ENCODE data around the gene MED31. TPM values are rescaled to one million over a fixed set of nuclear protein-coding genes. Genes with fewer than 3 reads are reported as not detected.

Gene MED31
- total and polyA plus RNA-seq, 2 of the 13 experiments (the other 11 are each of a cell fraction or from before 2014, with no cell fraction given), result 19.0 to 20.9 TPM

DNA sequence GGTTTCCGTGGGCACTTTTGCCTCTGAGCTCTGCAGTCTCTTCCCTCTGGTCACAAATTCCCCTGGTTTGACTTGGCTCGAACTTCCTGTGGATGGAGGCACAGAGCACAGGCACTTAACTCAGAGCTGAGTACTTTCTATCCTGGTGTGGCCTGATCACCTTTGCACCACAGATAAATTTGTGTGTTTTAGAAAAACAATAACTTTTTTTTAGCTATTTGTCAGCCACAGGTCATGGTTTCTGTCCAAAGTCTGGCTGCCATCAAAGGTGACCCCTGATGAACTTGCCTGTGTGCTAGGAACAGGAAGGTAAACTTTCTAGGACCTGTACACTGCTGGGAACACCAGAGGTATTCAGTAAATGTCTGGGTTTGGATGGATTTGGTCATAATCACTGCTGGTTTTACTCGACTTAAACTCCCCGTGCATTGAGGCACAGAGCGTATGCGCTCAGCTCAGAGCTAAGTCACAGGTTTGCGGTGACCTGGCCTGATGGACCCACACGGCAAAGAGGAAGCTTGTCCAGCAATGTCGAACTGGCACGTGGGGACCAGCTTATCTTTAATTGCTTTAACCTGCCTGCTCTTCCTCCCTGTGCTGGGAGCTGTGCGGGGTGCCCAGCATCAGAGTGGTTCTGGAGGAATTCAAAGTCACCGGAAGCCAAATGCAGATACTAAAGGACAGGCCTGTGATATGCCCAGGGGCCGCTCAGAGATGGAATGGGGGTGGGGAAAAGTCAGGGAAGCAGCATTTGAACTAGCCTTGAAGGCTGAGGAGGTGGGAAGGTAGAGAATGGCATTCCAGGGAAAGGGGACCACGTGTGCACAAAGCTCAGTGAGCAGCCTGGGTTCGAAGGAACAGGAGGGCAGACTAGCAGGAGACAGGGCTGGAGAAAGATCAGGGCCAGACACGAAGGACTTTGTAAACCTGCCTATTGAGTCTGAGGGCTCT lies 48.9 kb upstream of the MED31 start (continued):
- TF ChIP-seq ZNF281 (CRISPR knock-in tag; IDR thresholded peaks at IDR 0.05; ENCODE audit: borderline replicate concordance), result peak; percentile 78; the same call in 1 of the 2 replicates
- TF ChIP-seq PBX2 (CRISPR knock-in tag; IDR thresholded peaks at IDR 0.05), result no peak
- peak; percentile 95 for TF ChIP-seq NR2C2 (CRISPR knock-in tag; IDR thresholded peaks at IDR 0.05; ENCODE audit: borderline replicate concordance)
- TF ChIP-seq SRF (IDR thresholded peaks at IDR 0.05; ENCODE audit: low read depth, low read length), result no peak
- TF ChIP-seq, protein P1, sequence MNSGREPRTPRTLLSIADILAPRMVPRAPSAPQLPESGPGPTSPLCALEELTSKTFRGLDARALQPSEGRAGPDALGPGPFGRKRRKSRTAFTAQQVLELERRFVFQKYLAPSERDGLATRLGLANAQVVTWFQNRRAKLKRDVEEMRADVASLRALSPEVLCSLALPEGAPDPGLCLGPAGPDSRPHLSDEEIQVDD (CRISPR knock-in tag; IDR thresholded peaks at IDR 0.05; ENCODE audit: borderline replicate concordance), result no peak
- TF ChIP-seq ZNF816 (CRISPR knock-in tag; IDR thresholded peaks at IDR 0.05; ENCODE audit: borderline replicate concordance), result peak; percentile 69; the same call in 1 of the 2 replicates
- TF ChIP-seq NAIF1 (CRISPR knock-in tag; IDR thresholded peaks at IDR 0.05; ENCODE audit: borderline replicate concordance), result no peak; the same call in 1 of the 2 replicates
- TF ChIP-seq, protein P2, sequence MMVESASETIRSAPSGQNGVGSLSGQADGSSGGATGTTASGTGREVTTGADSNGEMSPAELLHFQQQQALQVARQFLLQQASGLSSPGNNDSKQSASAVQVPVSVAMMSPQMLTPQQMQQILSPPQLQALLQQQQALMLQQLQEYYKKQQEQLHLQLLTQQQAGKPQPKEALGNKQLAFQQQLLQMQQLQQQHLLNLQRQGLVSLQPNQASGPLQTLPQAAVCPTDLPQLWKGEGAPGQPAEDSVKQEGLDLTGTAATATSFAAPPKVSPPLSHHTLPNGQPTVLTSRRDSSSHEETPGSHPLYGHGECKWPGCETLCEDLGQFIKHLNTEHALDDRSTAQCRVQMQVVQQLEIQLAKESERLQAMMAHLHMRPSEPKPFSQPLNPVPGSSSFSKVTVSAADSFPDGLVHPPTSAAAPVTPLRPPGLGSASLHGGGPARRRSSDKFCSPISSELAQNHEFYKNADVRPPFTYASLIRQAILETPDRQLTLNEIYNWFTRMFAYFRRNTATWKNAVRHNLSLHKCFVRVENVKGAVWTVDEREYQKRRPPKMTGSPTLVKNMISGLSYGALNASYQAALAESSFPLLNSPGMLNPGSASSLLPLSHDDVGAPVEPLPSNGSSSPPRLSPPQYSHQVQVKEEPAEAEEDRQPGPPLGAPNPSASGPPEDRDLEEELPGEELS (CRISPR knock-in tag; IDR thresholded peaks at IDR 0.05), result peak; percentile 95
- TF ChIP-seq MYPOP (CRISPR knock-in tag; IDR thresholded peaks at IDR 0.05), result peak; percentile 80
- TF ChIP-seq PAF1 (CRISPR knock-in tag; IDR thresholded peaks at IDR 0.05), result no peak
- TF ChIP-seq, protein P3, sequence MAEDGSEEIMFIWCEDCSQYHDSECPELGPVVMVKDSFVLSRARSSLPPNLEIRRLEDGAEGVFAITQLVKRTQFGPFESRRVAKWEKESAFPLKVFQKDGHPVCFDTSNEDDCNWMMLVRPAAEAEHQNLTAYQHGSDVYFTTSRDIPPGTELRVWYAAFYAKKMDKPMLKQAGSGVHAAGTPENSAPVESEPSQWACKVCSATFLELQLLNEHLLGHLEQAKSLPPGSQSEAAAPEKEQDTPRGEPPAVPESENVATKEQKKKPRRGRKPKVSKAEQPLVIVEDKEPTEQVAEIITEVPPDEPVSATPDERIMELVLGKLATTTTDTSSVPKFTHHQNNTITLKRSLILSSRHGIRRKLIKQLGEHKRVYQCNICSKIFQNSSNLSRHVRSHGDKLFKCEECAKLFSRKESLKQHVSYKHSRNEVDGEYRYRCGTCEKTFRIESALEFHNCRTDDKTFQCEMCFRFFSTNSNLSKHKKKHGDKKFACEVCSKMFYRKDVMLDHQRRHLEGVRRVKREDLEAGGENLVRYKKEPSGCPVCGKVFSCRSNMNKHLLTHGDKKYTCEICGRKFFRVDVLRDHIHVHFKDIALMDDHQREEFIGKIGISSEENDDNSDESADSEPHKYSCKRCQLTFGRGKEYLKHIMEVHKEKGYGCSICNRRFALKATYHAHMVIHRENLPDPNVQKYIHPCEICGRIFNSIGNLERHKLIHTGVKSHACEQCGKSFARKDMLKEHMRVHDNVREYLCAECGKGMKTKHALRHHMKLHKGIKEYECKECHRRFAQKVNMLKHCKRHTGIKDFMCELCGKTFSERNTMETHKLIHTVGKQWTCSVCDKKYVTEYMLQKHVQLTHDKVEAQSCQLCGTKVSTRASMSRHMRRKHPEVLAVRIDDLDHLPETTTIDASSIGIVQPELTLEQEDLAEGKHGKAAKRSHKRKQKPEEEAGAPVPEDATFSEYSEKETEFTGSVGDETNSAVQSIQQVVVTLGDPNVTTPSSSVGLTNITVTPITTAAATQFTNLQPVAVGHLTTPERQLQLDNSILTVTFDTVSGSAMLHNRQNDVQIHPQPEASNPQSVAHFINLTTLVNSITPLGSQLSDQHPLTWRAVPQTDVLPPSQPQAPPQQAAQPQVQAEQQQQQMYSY (CRISPR knock-in tag; IDR thresholded peaks at IDR 0.05), result 0 out of 2 replicates have a peak, but pooled peaks have one; percentile 43
- TF ChIP-seq KDM4B (CRISPR knock-in tag; IDR thresholded peaks at IDR 0.05), result 0 out of 2 replicates have a peak, but pooled peaks have one; percentile 41
- TF ChIP-seq THAP11 (CRISPR knock-in tag; IDR thresholded peaks at IDR 0.05), result peak; percentile 64; the same call in 1 of the 2 replicates
- no peak for TF ChIP-seq ZNF780A (CRISPR knock-in tag; IDR thresholded peaks at IDR 0.05)
- TF ChIP-seq ZNF224 (CRISPR knock-in tag; IDR thresholded peaks at IDR 0.05), result peak; percentile 92
- TF ChIP-seq ZMAT3 (CRISPR knock-in tag; conservative IDR thresholded peaks at IDR 0.05), result 0 out of 2 replicates have a peak, but pooled peaks have one; percentile 50

Measured in HepG2 (cell line).